Lung (tissue), 12 donors: Measurements from ENCODE around the gene RFX5. TPM values are rescaled to one million over a fixed set of nuclear protein-coding genes. Genes with fewer than 3 reads are reported as not detected.

Experiments used
- ATAC-seq: fragments of 200-7000 bp; cut with Tn5 transposase; one replicate; pipeline ENCODE4 v1.9.1; 2020; ENCODE audit warnings: moderate number of reproducible peaks; ENCODE audit not compliant: insufficient read depth, low FRiP score
- DNase-seq, 3 donors: peaks; one replicate each; pipeline ENCODE4 v3.0.0-alpha.2; 2013 to 2017
- H3K27ac ChIP-seq, 2 donors: one replicate each; pipeline ENCODE4 v1.5.1; 2013; ENCODE audit warnings: mild to moderate bottlenecking in 2 of 2, moderate library complexity in 2 of 2, control low read depth in 1 of 2, inconsistent platforms in 1 of 2, low read depth in 1 of 2, low read length in 1 of 2
- H3K27me3 ChIP-seq, 3 donors: one replicate each; pipeline ENCODE4 v1.5.1; 2013; ENCODE audit warnings: low read length in 2 of 3; ENCODE audit not compliant: control insufficient read depth in 3 of 3, insufficient read depth in 3 of 3
- H3K36me3 ChIP-seq, 4 donors: one replicate each; pipeline ENCODE4 v1.5.1; 2013; ENCODE audit warnings: low read length in 4 of 4, mild to moderate bottlenecking in 1 of 4, moderate library complexity in 1 of 4; ENCODE audit not compliant: control insufficient read depth in 4 of 4, insufficient read depth in 4 of 4
- H3K4me1 ChIP-seq, 5 donors: one replicate each; pipeline ENCODE4 v1.5.1; 2013; ENCODE audit warnings: low read length in 5 of 5, mild to moderate bottlenecking in 2 of 5, moderate library complexity in 1 of 5; ENCODE audit not compliant: control insufficient read depth in 5 of 5, insufficient read depth in 5 of 5
- H3K4me3 ChIP-seq: one replicate; pipeline ENCODE4 v1.5.1; 2013; ENCODE audit warnings: mild to moderate bottlenecking, control low read depth, moderate library complexity
- H3K9ac ChIP-seq, 2 donors: one replicate each; pipeline ENCODE4 v1.5.1; 2013; ENCODE audit warnings: low read length in 2 of 2, control low read depth in 1 of 2; ENCODE audit not compliant: insufficient read depth in 1 of 2
- H3K9me3 ChIP-seq, 4 donors: one replicate each; pipeline ENCODE4 v1.5.1; 2013; ENCODE audit warnings: low read length in 3 of 4, mild to moderate bottlenecking in 1 of 4, moderate library complexity in 1 of 4; ENCODE audit not compliant: control insufficient read depth in 4 of 4, insufficient read depth in 3 of 4
- CTCF ChIP-seq: IDR thresholded peaks from 2 replicates; pipeline ENCODE4 v1.5.1; 2012; ENCODE audit warnings: mild to moderate bottlenecking; ENCODE audit errors: control extremely low read depth, extremely low read depth
- WGBS, 2 donors: extraction: QIAGEN DNeasy Blood & Tissue Kit; methylation state at CpG; one replicate each; pipeline ENCODE4 v1.1.7; 2013; 5-methylcytosine and 5-hydroxymethylcytosine counted together
- polyA plus RNA-seq, 2 donors: library from polyadenylated mRNA; stranded (reverse); fragments of 200-250 nt; gene quantifications; one replicate each; pipeline ENCODE4 v1.2.1, GENCODE V29; 2013
- total RNA-seq, 2 donors: library from RNA; depleted of rRNA in 1 of 2; stranded (reverse); fragments of >200 nt in 1 of 2; gene quantifications; one replicate each; pipeline ENCODE4 v1.2.1, GENCODE V29; 2014 to 2021
- donor health status: control.
- donor health status: control.
- donor health status: Bipolar disorder and iron deficiency.
- donor health status: healthy.
- donor health status: DM: yes; HTN: yes; CAD: no.

The RFX5 gene
- total and polyA plus RNA-seq, 4 donors = 16.6 to 40.3 (median 34.6) TPM

GRCh38 chr1:151336556-151336955 is 10.5 kb downstream of the RFX5 start:
- Histone ChIP-seq H3K27me3 (no peaks in the 10 kb centered on the region), H3K4me1 (no peaks in the 10 kb centered on the region), H3K9me3 (no peaks in the 10 kb centered on the region), H3K36me3 (no peaks in the 10 kb centered on the region), H3K27ac (no peak overlapping the region), H3K9ac (no peak overlapping the region), H3K4me3 (no peak overlapping the region)
- ATAC-seq = no peak
- 81 to 92% methylated on average over 3 of the region's 3 CpGs for WGBS, 2 donors
- DNase-seq = no peak
- TF ChIP-seq CTCF = no peak

- H3K9ac ChIP-seq = no peak overlapping the region
- no peaks in the 10 kb centered on the region for H3K4me1 ChIP-seq
- H3K27ac ChIP-seq = no peak overlapping the region
- WGBS, 2 donors = 88 to 89% methylated on average over 5 of the region's 5 CpGs
- no peak for DNase-seq
- H3K9me3 ChIP-seq = no peaks in the 10 kb centered on the region
- no peak overlapping the region for H3K4me3 ChIP-seq
- no peak for TF ChIP-seq CTCF
- no peaks in the 10 kb centered on the region for H3K27me3 ChIP-seq
- no peaks in the 10 kb centered on the region for H3K36me3 ChIP-seq
- ATAC-seq = no peak
Measured at GRCh38 chr1:151334822-151335221, 12.2 kb downstream of the RFX5 start.

GRCh38 chr1:151327903-151328674 is 19.0 kb downstream of the RFX5 start:
- no peak for TF ChIP-seq CTCF
- peak overlapping the region; percentile 31 to 91 for H3K9ac ChIP-seq
- ATAC-seq = no peak
- peak in 1 of 3 donors; percentile 36 for DNase-seq
- peak overlapping the region; percentile 42 for H3K4me3 ChIP-seq
- H3K36me3 ChIP-seq = peaks cover 0 to 10% (median 3%) of the 10 kb centered on the region in 4 donors
- H3K4me1 ChIP-seq = peaks cover 5 to 23% (median 9%) of the 10 kb centered on the region in 5 donors
- H3K27me3 ChIP-seq = no peaks in the 10 kb centered on the region
- H3K9me3 ChIP-seq = no peaks in the 10 kb centered on the region
- H3K27ac ChIP-seq = peak overlapping the region; percentile 81 to 93
- WGBS, 2 donors = 20 to 23% methylated on average over 34 of the region's 34 CpGs
